ENCODE results near the gene USP36.

DNA sequence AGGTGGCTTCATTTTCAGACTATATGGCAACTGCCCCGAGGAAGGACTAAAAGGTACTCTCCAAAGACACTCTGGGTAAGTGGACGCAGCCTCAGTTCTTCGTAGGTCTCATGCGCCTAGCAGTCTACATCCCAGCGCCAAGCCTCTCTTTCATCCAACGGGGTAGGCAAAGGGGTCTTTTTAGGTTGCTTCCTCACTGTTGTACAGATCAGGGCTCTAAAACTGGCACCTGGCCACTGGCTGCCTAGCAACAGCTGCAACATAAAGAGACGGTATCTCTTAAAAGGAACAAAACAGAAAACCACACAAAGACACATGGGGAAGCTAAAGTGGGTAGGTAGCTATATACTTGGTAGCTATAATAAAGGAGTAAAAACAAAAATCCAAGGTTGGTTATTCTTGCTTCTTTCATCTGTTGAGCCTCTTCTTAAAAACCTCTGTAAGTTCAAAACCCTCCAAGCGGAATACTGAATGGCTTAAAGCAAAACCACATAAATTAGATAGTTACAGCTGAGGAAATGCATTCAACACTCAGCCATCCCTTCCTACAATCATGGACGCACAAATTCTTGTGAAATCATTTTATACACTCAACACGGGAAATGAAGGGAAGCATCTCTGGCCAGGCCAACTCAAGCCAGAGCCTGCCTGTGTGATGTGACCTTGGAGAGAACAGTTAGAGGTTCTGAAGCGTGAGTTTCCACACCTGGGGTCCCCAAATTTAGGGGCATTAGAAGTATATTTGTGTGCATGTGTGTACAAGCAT, 81.2 kb downstream of the USP36 start:
- no peak for TF ChIP-seq EZH2phosphoT487 (IDR thresholded peaks at IDR 0.05; ENCODE audit: borderline replicate concordance)
- TF ChIP-seq, protein P1, sequence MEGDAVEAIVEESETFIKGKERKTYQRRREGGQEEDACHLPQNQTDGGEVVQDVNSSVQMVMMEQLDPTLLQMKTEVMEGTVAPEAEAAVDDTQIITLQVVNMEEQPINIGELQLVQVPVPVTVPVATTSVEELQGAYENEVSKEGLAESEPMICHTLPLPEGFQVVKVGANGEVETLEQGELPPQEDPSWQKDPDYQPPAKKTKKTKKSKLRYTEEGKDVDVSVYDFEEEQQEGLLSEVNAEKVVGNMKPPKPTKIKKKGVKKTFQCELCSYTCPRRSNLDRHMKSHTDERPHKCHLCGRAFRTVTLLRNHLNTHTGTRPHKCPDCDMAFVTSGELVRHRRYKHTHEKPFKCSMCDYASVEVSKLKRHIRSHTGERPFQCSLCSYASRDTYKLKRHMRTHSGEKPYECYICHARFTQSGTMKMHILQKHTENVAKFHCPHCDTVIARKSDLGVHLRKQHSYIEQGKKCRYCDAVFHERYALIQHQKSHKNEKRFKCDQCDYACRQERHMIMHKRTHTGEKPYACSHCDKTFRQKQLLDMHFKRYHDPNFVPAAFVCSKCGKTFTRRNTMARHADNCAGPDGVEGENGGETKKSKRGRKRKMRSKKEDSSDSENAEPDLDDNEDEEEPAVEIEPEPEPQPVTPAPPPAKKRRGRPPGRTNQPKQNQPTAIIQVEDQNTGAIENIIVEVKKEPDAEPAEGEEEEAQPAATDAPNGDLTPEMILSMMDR (conservative IDR thresholded peaks at IDR 0.05; ENCODE audit: low read length), result no peak

Data from Loucy (cell line).